ENCODE data around the gene PID1. TPM values are rescaled to one million over a fixed set of nuclear protein-coding genes. Genes with fewer than 3 reads are reported as not detected.

Gene PID1
- polyA plus RNA-seq, 1 of the 3 experiments (the other 2 are of a cell fraction): 0.16 TPM

DNA sequence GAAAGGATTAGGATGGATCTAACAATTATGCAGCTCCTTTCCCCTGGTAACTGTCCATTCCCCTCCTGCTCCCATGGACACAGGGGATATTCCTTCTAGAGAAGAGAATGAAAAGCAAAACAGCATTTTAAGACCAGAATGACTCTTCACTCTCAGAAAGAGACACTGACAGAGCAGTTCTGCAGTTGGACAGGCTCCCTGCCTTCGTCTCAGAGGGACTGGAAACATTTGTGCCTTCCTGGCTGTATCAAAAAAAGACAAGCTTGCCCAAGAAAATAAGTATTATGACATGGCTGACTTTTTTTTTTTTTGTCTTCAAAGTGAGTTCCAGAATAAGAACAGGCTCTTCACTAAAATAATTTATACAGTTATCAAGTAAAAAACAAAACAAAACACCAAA is 9.5 kb downstream of the PID1 start:
- Histone ChIP-seq H3K9ac (no peak overlapping the region), H3K4me2 (no peak overlapping the region), H4K20me1 (ENCODE audit: insufficient read depth) (no peaks in the 10 kb centered on the region), H2AFZ (ENCODE audit: low read depth) (no peak overlapping the region), H3K4me3 (ENCODE audit: low read depth in 2 of 2, low read length in 1 of 2) (no peak overlapping the region), H3F3A (replicated peaks; ENCODE audit: insufficient read depth) (no peaks in the 10 kb centered on the region), H3K4me1 (ENCODE audit: control insufficient read depth in 1 of 2, insufficient read depth in 2 of 2, low read depth in 1 of 2, low read length in 1 of 2) (no peaks in the 10 kb centered on the region), H3K36me3 (replicated peaks in 1 of 2; ENCODE audit: control insufficient read depth in 1 of 2, insufficient read depth in 2 of 2, low read length in 1 of 2) (no peaks in the 10 kb centered on the region), H3K27me3 (ENCODE audit: insufficient read depth) (no peaks in the 10 kb centered on the region), H3K9me2 (no peaks in the 10 kb centered on the region), H3K79me2 (ENCODE audit: insufficient read depth) (no peaks in the 10 kb centered on the region), H3K9me3 (no peaks in the 10 kb centered on the region), H3K27ac (ENCODE audit: low read depth in 2 of 2, low read length in 1 of 2) (no peak overlapping the region)
- CTCF ChIA-PET: no interaction called here
- DNase-seq: no peak
- POLR2A ChIA-PET: no interaction called here
- TF ChIP-seq, protein P1, sequence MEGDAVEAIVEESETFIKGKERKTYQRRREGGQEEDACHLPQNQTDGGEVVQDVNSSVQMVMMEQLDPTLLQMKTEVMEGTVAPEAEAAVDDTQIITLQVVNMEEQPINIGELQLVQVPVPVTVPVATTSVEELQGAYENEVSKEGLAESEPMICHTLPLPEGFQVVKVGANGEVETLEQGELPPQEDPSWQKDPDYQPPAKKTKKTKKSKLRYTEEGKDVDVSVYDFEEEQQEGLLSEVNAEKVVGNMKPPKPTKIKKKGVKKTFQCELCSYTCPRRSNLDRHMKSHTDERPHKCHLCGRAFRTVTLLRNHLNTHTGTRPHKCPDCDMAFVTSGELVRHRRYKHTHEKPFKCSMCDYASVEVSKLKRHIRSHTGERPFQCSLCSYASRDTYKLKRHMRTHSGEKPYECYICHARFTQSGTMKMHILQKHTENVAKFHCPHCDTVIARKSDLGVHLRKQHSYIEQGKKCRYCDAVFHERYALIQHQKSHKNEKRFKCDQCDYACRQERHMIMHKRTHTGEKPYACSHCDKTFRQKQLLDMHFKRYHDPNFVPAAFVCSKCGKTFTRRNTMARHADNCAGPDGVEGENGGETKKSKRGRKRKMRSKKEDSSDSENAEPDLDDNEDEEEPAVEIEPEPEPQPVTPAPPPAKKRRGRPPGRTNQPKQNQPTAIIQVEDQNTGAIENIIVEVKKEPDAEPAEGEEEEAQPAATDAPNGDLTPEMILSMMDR (IDR thresholded peaks at IDR 0.05): no peak
- WGBS (ENCODE audit: low lambda C conversion rate): 8% methylated on average over 1 of the region's 1 CpG

DNA sequence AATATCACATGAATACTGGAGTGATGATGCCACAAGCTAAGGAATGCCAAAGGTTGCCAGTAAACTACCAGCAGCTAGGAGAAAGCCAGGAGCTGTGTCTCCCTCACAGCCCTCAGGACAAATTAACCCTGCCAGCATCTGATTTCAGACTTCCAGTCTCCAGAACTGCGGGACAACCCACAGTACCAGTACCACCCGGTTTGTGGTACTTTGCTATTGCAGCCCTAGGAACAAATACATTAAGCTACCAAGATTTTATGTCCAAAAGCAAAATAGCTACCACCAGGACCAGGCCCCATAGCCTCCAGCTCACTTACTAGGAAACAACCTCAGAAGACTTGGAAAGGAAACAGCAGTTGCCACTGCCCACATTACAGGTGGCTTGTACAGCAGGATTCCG is 10.0 kb downstream of the PID1 start:
- Histone ChIP-seq H3K9ac (no peak overlapping the region), H3K27ac (ENCODE audit: low read depth in 2 of 2, low read length in 1 of 2) (no peak overlapping the region), H2AFZ (ENCODE audit: low read depth) (no peak overlapping the region), H4K20me1 (ENCODE audit: insufficient read depth) (no peaks in the 10 kb centered on the region), H3F3A (replicated peaks; ENCODE audit: insufficient read depth) (no peaks in the 10 kb centered on the region), H3K9me3 (no peaks in the 10 kb centered on the region), H3K4me1 (ENCODE audit: control insufficient read depth in 1 of 2, insufficient read depth in 2 of 2, low read depth in 1 of 2, low read length in 1 of 2) (no peaks in the 10 kb centered on the region), H3K79me2 (ENCODE audit: insufficient read depth) (no peaks in the 10 kb centered on the region), H3K9me2 (no peaks in the 10 kb centered on the region), H3K4me2 (no peak overlapping the region), H3K27me3 (ENCODE audit: insufficient read depth) (no peaks in the 10 kb centered on the region), H3K4me3 (ENCODE audit: low read depth in 2 of 2, low read length in 1 of 2) (no peak overlapping the region), H3K36me3 (replicated peaks in 1 of 2; ENCODE audit: control insufficient read depth in 1 of 2, insufficient read depth in 2 of 2, low read length in 1 of 2) (no peaks in the 10 kb centered on the region)
- WGBS (ENCODE audit: low lambda C conversion rate): 29% methylated on average over 3 of the region's 3 CpGs
- ChIA-PET POLR2A (no interaction called here), CTCF (no interaction called here)
- TF ChIP-seq, protein P2, sequence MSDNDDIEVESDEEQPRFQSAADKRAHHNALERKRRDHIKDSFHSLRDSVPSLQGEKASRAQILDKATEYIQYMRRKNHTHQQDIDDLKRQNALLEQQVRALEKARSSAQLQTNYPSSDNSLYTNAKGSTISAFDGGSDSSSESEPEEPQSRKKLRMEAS (IDR thresholded peaks at IDR 0.05; ENCODE audit: low read depth): no peak
- TF ChIP-seq GATA2 (CRISPR knock-in tag; IDR thresholded peaks at IDR 0.05) (no peak), NFIC (IDR thresholded peaks at IDR 0.05; ENCODE audit: borderline replicate concordance) (no peak), RXRA (IDR thresholded peaks at IDR 0.05; ENCODE audit: borderline replicate concordance, low read depth) (no peak), TAF1 (IDR thresholded peaks at IDR 0.05; ENCODE audit: borderline replicate concordance, low read depth, low read length) (no peak), EZH2phosphoT487 (IDR thresholded peaks at IDR 0.05; ENCODE audit: borderline replicate concordance, low read depth) (no peak), MXI1 (IDR thresholded peaks at IDR 0.05; ENCODE audit: low read depth, low read length) (no peak), RFX5 (IDR thresholded peaks at IDR 0.05; ENCODE audit: low read length) (no peak), RAD21 (IDR thresholded peaks at IDR 0.05; ENCODE audit: low read length) (no peak), TCF12 (IDR thresholded peaks at IDR 0.05) (no peak), TEAD4 (IDR thresholded peaks at IDR 0.05; ENCODE audit: borderline replicate concordance, insufficient read depth) (no peak), NRF1 (IDR thresholded peaks at IDR 0.05; ENCODE audit: low read depth, low read length) (no peak), CHD2 (IDR thresholded peaks at IDR 0.05; ENCODE audit: low read length, partially characterized antibody) (no peak)
- TF ChIP-seq, protein P1 (IDR thresholded peaks at IDR 0.05): no peak
- TF ChIP-seq, protein P3, sequence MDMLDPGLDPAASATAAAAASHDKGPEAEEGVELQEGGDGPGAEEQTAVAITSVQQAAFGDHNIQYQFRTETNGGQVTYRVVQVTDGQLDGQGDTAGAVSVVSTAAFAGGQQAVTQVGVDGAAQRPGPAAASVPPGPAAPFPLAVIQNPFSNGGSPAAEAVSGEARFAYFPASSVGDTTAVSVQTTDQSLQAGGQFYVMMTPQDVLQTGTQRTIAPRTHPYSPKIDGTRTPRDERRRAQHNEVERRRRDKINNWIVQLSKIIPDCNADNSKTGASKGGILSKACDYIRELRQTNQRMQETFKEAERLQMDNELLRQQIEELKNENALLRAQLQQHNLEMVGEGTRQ (IDR thresholded peaks at IDR 0.05; ENCODE audit: borderline replicate concordance, low read depth, low read length): no peak
- TF ChIP-seq, protein P4, sequence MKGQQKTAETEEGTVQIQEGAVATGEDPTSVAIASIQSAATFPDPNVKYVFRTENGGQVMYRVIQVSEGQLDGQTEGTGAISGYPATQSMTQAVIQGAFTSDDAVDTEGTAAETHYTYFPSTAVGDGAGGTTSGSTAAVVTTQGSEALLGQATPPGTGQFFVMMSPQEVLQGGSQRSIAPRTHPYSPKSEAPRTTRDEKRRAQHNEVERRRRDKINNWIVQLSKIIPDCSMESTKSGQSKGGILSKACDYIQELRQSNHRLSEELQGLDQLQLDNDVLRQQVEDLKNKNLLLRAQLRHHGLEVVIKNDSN (IDR thresholded peaks at IDR 0.05; ENCODE audit: borderline replicate concordance, low read depth): no peak
- TF ChIP-seq, protein P5, sequence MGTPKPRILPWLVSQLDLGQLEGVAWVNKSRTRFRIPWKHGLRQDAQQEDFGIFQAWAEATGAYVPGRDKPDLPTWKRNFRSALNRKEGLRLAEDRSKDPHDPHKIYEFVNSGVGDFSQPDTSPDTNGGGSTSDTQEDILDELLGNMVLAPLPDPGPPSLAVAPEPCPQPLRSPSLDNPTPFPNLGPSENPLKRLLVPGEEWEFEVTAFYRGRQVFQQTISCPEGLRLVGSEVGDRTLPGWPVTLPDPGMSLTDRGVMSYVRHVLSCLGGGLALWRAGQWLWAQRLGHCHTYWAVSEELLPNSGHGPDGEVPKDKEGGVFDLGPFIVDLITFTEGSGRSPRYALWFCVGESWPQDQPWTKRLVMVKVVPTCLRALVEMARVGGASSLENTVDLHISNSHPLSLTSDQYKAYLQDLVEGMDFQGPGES (IDR thresholded peaks at IDR 0.05; ENCODE audit: low read depth, low read length): no peak
- TF ChIP-seq, protein P6, sequence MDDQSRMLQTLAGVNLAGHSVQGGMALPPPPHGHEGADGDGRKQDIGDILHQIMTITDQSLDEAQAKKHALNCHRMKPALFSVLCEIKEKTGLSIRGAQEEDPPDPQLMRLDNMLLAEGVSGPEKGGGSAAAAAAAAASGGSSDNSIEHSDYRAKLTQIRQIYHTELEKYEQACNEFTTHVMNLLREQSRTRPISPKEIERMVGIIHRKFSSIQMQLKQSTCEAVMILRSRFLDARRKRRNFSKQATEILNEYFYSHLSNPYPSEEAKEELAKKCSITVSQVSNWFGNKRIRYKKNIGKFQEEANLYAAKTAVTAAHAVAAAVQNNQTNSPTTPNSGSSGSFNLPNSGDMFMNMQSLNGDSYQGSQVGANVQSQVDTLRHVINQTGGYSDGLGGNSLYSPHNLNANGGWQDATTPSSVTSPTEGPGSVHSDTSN (IDR thresholded peaks at IDR 0.05): no peak
- DNase-seq: no peak
